Measurements from ENCODE around the gene RAB9A.
A peak's percentile ranks its signal among the peaks of the same experiment; 100 is the strongest.
"Not testable (repeated sequence)": the region's sequence is repeated elsewhere in the genome, so short reads cannot be mapped to it uniquely, and the experiment has no call there.

Gene RAB9A

DNA sequence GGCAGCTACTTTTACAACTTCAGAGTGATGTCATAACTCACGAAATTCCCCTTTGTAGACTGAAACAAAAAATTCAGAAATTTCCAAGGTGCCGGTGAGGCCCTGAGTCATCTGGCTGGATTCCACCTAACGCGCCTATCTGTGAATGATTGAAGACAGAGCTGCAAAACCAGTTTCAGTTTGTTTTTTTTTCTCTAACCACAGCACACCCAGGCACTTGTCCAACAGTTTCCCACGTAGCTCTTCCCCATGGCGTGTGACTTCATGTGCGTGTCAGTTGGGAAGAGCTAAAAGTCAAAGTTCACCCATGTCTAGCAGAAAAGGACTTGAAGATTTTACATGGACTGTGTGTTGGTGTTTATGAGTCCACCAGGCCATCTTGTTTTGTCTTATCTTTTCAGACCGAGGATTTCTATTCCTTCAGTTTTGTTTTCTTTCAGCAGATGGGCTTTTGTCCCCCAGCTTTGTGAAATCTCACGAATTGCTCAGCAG lies 19.6 kb upstream of the RAB9A start:
- no peak overlapping the region for H3K4me3 ChIP-seq (ENCODE audit: low read depth, low read length)

DNA sequence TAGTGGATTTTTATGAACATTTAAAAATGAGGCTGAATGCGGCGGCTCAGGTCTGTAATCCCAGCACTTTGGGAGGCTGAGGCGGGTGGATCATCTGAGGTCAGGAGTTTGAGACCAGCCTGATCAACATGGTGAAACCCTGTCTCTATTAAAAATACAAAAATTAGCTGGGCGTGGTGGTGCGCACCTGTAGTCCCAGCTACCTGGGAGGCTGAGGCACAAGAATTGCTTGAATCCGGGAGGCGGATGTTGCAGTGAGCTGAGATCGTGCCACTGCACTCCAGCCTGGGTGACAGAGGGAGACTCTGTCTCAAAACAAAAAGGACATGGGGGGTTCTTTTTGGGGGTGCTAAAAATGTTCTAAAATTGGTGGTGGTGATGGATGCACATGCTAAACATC lies 19.2 kb upstream of the RAB9A start:
- H3K4me3 ChIP-seq (ENCODE audit: low read depth, low read length); DNase-seq (ENCODE audit: low read depth): not testable (repeated sequence)

More for the DNA sequence above, 19.6 kb upstream of the RAB9A start:
- peak; percentile 98 for DNase-seq (ENCODE audit: low read depth)
- TF ChIP-seq, protein P1, sequence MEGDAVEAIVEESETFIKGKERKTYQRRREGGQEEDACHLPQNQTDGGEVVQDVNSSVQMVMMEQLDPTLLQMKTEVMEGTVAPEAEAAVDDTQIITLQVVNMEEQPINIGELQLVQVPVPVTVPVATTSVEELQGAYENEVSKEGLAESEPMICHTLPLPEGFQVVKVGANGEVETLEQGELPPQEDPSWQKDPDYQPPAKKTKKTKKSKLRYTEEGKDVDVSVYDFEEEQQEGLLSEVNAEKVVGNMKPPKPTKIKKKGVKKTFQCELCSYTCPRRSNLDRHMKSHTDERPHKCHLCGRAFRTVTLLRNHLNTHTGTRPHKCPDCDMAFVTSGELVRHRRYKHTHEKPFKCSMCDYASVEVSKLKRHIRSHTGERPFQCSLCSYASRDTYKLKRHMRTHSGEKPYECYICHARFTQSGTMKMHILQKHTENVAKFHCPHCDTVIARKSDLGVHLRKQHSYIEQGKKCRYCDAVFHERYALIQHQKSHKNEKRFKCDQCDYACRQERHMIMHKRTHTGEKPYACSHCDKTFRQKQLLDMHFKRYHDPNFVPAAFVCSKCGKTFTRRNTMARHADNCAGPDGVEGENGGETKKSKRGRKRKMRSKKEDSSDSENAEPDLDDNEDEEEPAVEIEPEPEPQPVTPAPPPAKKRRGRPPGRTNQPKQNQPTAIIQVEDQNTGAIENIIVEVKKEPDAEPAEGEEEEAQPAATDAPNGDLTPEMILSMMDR (conservative IDR thresholded peaks at IDR 0.05; ENCODE audit: low read depth, low read length): no peak

DNA sequence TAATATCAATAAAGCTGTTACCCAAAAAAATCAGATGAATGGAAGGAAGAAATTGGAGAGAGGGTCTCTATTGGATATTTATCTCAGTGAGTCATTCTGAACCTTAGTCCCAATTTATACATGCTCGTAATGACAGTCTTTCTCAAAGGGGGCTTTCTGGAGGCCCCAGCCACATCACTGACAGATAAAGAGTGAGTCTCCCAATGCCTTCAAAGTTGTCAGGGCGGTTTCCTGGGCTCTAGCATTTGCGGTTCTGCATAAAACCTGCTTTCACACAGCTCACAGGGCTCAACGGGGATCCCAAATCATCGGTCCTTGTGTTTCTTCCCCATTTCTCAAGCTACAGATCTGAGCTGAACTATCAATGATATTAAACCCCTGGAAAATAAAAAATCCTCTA lies 18.7 kb upstream of the RAB9A start:
- no peak for DNase-seq (ENCODE audit: low read depth)
- TF ChIP-seq, protein P1 (conservative IDR thresholded peaks at IDR 0.05; ENCODE audit: low read depth, low read length): no peak
- no peak overlapping the region for H3K4me3 ChIP-seq (ENCODE audit: low read depth, low read length)

DNA sequence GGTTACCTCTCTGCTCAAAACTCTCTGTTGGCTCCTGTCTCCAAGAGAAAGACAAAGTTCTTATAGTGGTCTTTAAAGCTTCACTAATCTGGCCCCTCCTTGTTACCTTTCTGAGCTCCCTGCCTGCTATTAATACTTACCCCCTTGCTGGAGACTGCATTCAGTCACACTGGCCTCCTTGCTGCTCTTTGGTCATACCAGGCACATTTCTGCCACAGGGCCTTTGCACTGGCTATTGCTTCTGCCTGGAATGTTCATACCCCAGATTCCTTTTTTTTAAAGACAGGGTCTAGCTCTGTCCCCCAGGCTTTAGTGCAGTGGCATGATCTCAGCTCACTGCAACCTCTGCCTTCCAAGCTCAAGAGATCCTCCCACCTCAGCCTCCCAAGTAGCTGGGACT lies 15.9 kb upstream of the RAB9A start:
- H3K4me3 ChIP-seq (ENCODE audit: low read depth, low read length): no peak overlapping the region
- TF ChIP-seq, protein P1 (conservative IDR thresholded peaks at IDR 0.05; ENCODE audit: low read depth, low read length): no peak
- DNase-seq (ENCODE audit: low read depth): no peak

DNA sequence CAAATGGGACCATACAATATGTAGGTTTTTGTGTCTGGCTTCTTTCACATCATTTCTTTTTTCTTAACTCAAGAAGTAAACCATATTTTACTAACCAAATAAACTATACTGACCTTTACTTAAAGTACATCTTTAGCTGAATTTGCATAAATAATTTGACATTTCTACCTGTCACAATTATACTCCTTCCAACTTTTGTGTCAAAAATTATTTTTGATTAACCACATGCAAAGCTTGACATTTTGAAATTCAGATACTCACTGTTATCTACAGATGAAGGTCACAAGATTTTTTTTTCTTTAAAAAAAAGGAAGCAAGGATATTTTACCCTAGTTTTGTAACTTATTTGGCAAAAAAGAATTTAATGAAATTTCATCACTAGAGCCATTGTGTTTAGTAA lies 12.0 kb upstream of the RAB9A start:
- TF ChIP-seq, protein P1 (conservative IDR thresholded peaks at IDR 0.05; ENCODE audit: low read depth, low read length): no peak
- DNase-seq (ENCODE audit: low read depth): no peak

DNA sequence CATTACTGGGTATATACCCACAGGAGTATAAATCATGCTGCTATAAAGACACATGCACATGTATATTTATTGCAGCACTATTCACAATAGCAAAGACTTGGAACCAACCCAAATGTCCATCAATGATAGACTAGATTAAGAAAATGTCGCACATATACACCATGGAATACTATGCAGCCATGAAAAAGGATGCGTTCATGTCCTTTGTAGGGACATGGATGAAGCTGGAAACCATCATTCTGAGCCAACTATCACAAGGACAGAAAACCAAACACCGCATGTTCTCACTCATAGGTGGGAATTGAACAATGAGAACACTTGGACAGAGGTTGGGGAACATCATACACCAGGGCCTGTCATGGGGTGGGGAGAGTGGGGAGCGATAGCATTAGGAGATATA lies 9.2 kb upstream of the RAB9A start:
- not testable (repeated sequence) for DNase-seq (ENCODE audit: low read depth); H3K4me3 ChIP-seq (ENCODE audit: low read depth, low read length)

More for the DNA sequence above, 12.0 kb upstream of the RAB9A start:
- no peak overlapping the region for H3K4me3 ChIP-seq (ENCODE audit: low read depth, low read length)

DNA sequence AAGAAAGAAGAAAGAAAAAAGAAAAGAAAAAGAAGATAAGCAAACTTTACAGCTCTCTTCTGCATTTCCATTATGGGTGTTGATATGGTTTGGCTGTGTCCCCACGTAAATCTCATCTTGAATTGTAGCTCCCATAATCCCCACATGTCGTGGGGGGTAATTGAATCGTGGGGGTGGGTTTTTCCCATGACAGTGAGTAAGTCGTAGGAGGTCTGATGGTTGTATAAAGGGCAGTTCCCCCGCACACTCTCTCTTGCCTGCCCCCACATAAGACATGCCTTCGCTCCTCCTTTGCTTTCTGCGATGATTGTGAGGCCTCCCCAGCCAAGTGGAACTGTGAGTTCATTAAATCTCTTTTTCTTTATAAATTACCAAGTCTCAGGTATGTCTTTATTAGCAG lies 7.3 kb upstream of the RAB9A start:
- no peak for DNase-seq (ENCODE audit: low read depth)
- H3K4me3 ChIP-seq (ENCODE audit: low read depth, low read length): no peak overlapping the region
- TF ChIP-seq, protein P1 (conservative IDR thresholded peaks at IDR 0.05; ENCODE audit: low read depth, low read length): no peak

DNA sequence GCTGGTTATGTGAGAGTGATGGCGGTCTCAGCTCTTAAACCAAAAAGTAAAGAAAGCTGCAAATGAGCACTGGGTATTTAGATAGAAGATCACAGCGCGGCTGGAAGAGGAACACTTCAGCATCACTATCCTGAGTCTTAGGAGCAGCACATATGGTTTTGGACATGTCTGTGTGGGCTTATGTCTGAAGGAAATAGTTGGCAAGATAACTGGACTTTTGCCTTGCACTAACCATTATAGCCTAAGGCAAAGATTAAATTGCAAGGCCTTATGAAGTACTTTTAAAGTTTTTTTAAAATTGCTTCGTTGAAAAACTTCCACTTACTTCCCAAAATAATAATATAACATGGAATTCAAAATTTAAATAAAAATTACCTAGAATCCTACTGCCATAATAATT lies 4.6 kb upstream of the RAB9A start:
- DNase-seq (ENCODE audit: low read depth): no peak
- TF ChIP-seq, protein P1 (conservative IDR thresholded peaks at IDR 0.05; ENCODE audit: low read depth, low read length): no peak
- no peak overlapping the region for H3K4me3 ChIP-seq (ENCODE audit: low read depth, low read length)
